ENCODE data around the gene APCDD1.

The APCDD1 gene

DNA sequence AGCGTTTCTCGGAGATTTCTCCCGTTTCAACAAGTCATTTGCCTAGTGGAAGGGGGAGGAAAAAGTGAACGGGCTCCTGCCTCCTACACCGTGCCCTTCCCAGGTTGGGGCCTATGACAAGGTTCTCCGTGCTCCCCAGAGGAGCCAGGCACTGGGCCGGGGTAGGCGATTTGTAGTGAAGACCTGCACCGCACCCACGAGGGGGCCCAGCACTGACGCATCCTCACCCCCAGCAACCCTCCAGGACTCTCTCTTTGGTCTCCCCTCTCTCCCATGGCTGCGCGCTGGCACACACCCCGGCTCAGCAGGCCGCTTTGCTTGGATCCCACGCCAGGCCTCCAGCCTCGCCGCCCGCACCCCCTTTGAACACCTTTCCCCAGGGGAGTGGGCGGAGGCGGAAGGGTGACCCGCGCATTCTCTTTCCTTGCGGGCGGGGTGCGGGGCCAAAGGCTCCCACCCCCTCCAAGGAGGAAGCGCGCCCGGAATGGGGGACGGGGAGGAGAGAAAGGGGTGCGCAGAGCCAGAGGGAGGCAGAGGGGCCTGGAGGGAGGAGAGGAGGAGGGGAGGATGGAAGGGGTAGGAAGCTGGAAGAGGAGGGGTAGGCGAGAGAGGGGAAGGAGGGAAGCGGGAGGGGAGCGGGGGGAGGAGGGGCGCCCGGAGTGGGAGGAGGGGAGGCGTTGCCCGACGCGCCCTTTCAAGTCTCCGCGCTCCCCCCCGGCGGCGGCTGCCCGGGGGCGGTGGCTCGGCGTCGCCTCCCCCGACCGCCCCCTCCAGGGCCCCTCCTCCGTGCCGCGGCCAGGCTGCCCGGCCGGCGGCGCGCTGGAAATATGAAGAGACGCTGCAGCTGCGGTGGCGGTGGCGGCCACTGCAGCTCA is at the start of gene APCDD1:
Gene APCDD1 (plus strand): TSS at position 830 of the 875 bp plus-strand sequence. CDS start 347 bp downstream, outside the sequence.
- H3K27me3 ChIP-seq (replicated peaks; ENCODE audit: control insufficient read depth, insufficient read depth, low read length): peaks cover 5% of the 10 kb centered on the region
- no peak for DNase-seq (ENCODE audit: extremely low read depth, insufficient read length)
- H3K36me3 ChIP-seq (ENCODE audit: control insufficient read depth, insufficient read depth, low read length): no peaks in the 10 kb centered on the region
- no peak within 1 kb of the TSS for H3K4me3 ChIP-seq (replicated peaks; ENCODE audit: low read depth, low read length)
- TF ChIP-seq, protein P1, sequence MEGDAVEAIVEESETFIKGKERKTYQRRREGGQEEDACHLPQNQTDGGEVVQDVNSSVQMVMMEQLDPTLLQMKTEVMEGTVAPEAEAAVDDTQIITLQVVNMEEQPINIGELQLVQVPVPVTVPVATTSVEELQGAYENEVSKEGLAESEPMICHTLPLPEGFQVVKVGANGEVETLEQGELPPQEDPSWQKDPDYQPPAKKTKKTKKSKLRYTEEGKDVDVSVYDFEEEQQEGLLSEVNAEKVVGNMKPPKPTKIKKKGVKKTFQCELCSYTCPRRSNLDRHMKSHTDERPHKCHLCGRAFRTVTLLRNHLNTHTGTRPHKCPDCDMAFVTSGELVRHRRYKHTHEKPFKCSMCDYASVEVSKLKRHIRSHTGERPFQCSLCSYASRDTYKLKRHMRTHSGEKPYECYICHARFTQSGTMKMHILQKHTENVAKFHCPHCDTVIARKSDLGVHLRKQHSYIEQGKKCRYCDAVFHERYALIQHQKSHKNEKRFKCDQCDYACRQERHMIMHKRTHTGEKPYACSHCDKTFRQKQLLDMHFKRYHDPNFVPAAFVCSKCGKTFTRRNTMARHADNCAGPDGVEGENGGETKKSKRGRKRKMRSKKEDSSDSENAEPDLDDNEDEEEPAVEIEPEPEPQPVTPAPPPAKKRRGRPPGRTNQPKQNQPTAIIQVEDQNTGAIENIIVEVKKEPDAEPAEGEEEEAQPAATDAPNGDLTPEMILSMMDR (IDR thresholded peaks at IDR 0.05; ENCODE audit: insufficient read depth, low read length, poor library complexity, severe bottlenecking): no peak

DNA sequence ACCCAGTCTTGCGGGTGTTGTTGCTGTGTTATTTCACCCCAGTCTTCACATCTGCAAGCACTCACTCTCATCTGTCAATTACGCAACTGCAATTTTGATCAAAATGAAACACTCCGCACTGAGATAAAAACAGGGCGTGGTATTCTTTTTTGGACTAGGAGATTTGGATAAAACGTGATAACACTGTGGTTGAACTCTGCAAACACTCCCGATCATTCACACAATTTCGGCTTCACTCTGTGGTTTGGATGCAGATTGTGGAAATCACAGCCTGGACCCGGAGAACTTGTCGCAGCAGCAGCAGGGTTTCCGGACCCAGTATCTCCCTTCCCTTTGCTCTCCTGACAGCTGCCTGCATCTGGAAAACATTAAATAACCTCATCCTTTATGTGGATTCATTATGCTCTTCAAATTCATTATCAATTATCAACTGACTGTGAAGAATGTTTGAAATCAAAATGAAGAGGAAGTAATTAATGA is 49.4 kb upstream of the APCDD1 start:
- Histone ChIP-seq H3K4me3 (replicated peaks; ENCODE audit: low read depth, low read length) (no peak overlapping the region), H3K27me3 (replicated peaks; ENCODE audit: control insufficient read depth, insufficient read depth, low read length) (peaks cover 4% of the 10 kb centered on the region; the same call in 1 of the 2 replicates), H3K36me3 (ENCODE audit: control insufficient read depth, insufficient read depth, low read length) (no peaks in the 10 kb centered on the region)
- TF ChIP-seq, protein P1 (IDR thresholded peaks at IDR 0.05; ENCODE audit: insufficient read depth, low read length, poor library complexity, severe bottlenecking): no peak
- DNase-seq (ENCODE audit: extremely low read depth, insufficient read length): no peak

DNA sequence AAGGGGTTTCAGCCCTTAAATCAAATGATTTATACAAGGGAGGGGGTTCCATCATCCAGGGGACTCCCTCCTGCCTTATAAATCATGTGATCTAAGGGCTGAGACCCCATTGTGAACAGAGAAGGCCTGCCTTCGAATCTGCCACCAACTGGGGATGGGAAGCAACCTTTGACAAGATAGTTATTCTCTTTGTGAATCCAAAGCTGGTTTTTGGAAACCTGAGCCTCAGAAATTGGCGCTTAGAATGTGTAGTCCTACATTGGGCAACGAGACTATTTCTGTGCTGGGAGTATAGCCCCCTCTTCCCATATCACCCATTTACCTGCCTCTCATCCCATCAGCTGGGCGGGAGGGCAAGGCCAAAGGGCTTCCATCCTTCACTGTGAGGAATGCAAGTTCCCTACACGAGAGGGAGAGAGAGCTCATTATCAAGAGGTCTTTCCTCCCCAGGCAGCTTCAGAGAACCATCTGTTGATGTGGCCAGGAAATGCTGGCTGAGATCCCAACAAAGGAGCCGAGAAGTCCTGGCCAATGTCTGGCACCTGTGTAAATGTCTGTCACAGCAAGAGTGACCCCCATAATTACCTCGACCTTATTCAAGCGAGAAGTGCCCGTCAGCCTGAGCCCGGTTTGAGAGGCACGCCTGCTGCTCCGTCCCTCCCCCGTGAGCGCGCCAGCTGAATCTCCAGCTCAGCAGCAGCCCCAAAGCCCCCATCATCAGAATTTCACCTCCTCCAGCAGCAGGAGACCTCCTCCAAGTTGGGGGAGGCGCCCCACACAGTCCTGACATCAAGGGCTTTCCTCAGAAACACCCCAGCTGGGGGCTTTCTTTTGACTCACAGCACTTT is 48.4 kb upstream of the APCDD1 start:
- DNase-seq (ENCODE audit: extremely low read depth, insufficient read length): no peak
- Histone ChIP-seq H3K36me3 (ENCODE audit: control insufficient read depth, insufficient read depth, low read length) (no peaks in the 10 kb centered on the region), H3K27me3 (replicated peaks; ENCODE audit: control insufficient read depth, insufficient read depth, low read length) (peaks cover 4% of the 10 kb centered on the region; the same call in 1 of the 2 replicates), H3K4me3 (replicated peaks; ENCODE audit: low read depth, low read length) (no peak overlapping the region)
- TF ChIP-seq, protein P1 (IDR thresholded peaks at IDR 0.05; ENCODE audit: insufficient read depth, low read length, poor library complexity, severe bottlenecking): no peak

DNA sequence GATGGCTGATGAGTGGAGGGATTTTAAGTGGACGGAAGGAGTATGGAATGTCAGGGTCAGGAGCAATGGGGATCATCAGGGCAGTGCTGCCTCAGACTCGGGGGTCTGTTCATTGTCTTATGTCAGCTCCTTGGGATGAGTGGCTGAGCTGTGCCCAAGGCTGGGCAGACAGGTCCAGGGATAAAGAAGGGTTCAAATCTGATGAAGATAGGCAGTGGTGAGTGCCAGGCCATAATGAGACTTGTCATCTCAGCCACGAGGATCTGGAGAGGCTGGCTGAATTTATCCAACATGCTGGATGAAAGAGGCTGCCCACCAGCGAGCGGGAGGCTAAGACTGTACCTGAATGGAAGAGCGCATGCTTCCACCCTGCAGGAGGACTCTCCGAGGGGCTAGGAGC is 46.3 kb upstream of the APCDD1 start:
- Histone ChIP-seq H3K27me3 (replicated peaks; ENCODE audit: control insufficient read depth, insufficient read depth, low read length) (peaks cover 4% of the 10 kb centered on the region; the same call in 1 of the 2 replicates), H3K36me3 (ENCODE audit: control insufficient read depth, insufficient read depth, low read length) (no peaks in the 10 kb centered on the region), H3K4me3 (replicated peaks; ENCODE audit: low read depth, low read length) (no peak overlapping the region)
- DNase-seq (ENCODE audit: extremely low read depth, insufficient read length): no peak
- TF ChIP-seq, protein P1 (IDR thresholded peaks at IDR 0.05; ENCODE audit: insufficient read depth, low read length, poor library complexity, severe bottlenecking): no peak

DNA sequence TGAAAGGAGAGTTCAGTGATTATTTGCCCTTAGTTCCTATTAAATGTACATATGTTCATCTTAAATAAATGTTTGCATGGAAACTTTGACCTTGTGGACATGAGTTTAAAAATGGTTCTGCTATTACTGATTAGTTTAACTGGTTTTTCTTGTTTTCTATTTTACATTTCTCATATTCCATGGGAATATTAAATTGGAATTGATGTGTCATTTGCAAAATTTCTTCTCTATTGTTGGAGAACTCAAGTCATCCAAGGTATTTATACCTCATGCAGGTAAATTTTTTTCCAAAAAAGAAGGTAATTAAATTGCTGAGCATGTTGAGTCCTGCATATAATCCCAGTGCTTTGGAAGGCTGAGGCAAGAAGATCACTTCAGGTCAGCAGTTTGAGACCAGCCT is 45.4 kb upstream of the APCDD1 start:
- peaks cover 4% of the 10 kb centered on the region for H3K27me3 ChIP-seq (replicated peaks; ENCODE audit: control insufficient read depth, insufficient read depth, low read length)
- DNase-seq (ENCODE audit: extremely low read depth, insufficient read length): no peak
- H3K4me3 ChIP-seq (replicated peaks; ENCODE audit: low read depth, low read length): no peak overlapping the region
- TF ChIP-seq, protein P1 (IDR thresholded peaks at IDR 0.05; ENCODE audit: insufficient read depth, low read length, poor library complexity, severe bottlenecking): no peak
- no peaks in the 10 kb centered on the region for H3K36me3 ChIP-seq (ENCODE audit: control insufficient read depth, insufficient read depth, low read length)

Data from GM06990 (cell line).